NCI-H128 (cell line): ENCODE measurements around the gene GRK5.

ENCODE experiments used
- DNase-seq: peaks from one replicate; lab custom pipeline; 2025; ENCODE audit not compliant: unreplicated experiment; lab: John Stamatoyannopoulos, UW

The GRK5 gene

DNA sequence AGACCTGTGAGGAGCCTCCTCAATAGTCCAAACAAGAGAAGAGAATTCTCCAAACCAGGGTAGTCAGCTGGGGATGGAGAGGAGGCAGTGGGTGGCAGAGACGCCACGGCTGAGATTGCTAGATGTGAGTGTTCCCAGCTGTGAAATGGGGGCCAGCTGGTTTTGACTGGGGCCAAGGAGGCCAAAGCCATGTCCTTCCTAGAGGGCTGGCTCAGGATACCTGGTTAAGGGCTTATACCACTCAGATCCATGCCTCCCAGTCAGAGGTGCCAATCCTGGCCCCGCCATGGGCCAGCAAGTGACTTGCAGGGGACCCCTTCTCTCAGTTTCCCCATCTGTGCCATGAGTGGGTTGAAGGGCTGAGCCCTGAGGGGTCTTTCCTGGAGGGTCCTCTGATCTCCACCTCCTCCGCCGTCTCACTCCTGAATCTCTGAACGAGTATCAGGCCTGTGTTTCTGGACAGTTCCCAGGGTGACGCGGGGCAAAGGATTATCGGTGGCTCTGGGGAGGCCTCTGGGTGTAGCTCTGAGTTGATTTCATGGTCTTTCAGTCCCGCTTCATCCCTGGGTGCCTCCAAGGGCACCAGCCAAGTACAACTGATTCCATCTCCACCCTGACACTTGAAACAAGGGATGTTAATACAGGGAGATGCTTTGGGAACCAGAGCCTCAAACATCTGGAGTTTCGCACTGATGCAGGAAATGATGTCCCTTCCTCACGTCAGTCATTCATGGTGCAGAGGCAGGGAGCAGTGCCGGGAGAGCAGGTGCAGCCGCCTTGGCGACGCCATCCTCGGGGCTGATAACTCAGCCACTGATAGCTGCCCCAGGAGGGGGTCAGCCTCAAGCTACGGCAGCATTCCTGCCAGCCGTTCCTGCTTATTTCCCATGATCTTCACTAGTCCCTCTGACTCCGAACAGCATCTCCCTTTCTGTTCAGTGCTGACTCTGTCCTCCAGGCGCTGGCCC, 208.4 kb downstream of the GRK5 start:
- no peak for DNase-seq

DNA sequence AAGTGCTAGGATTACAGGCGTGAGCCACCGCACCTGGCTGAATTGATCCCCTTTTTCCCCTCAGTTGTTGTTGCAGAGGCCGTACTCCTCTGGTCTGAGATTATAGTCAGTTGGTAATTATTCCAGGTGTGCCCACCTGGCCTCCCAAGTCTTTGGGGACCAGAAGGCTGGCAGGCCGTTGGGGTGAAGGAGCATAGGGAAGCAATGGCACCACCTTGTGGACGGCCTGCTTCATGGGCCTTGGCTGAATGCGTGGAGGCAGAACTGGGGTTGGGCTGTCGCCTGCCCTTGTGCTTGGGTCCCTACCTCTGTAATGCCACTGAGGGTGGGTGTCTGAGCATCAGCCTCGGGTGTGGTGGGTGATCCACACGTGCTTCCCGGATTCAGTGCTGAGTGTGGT, 209.5 kb downstream of the GRK5 start:
- no peak for DNase-seq

DNA sequence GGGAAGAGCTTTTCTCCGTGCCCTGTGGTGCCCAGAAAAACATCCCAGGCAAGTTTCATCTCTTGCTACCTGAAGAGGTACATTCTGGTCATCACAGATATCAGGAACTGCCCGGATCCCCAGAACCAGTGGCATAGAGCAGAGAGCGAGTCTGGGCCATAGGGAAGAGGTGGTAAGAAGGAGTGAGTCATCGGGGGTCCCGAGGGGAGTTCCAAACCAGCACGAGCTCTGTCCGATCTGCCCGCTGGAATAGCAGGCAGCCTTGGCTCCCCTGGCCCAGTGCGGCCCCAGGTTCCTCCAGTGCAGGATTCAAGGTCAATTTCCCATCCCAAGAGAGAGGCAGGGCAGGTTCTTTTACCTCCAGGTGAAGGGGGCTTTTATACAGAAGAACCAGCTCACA, 210.5 kb downstream of the GRK5 start:
- DNase-seq, result no peak

DNA sequence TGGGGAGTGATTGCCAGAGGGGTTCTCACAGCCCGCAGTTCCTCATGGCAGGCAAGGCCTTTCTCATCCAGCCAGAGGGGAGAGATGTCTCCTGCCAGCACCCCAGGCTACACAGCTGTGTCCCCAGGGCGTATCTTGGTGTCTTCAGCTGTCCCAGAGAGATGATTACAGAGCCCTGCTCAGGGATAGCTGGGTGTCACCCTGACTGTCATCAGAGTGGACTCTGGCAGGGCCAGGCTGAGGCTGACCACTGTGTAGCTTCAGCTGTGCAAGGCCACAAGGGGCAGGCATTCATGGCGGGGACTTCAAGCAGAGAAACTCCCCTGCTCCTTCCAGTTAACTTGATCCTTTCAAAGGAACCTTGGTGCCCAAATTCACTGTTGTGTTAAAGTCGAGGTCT, 211.0 kb downstream of the GRK5 start:
- DNase-seq, result no peak

DNA sequence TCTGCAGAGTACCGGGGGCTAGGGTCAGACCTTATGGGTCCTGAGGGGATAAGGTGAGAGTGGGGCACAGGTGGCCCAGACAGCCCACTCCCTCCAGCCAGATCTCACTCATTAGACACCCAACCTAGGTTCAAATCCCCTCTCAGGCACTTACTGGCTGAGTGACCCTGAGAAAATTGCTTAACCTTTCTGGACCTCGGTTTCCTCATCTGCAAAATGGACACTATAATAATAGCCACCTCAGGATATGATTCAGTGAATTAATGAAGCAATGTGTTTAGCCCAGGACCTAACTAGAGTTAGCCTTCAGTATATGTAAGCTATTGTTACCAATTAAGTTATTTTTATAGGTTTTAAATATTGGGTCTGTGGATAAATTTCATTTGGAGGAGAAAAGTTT, 212.6 kb downstream of the GRK5 start:
- DNase-seq, result no peak

DNA sequence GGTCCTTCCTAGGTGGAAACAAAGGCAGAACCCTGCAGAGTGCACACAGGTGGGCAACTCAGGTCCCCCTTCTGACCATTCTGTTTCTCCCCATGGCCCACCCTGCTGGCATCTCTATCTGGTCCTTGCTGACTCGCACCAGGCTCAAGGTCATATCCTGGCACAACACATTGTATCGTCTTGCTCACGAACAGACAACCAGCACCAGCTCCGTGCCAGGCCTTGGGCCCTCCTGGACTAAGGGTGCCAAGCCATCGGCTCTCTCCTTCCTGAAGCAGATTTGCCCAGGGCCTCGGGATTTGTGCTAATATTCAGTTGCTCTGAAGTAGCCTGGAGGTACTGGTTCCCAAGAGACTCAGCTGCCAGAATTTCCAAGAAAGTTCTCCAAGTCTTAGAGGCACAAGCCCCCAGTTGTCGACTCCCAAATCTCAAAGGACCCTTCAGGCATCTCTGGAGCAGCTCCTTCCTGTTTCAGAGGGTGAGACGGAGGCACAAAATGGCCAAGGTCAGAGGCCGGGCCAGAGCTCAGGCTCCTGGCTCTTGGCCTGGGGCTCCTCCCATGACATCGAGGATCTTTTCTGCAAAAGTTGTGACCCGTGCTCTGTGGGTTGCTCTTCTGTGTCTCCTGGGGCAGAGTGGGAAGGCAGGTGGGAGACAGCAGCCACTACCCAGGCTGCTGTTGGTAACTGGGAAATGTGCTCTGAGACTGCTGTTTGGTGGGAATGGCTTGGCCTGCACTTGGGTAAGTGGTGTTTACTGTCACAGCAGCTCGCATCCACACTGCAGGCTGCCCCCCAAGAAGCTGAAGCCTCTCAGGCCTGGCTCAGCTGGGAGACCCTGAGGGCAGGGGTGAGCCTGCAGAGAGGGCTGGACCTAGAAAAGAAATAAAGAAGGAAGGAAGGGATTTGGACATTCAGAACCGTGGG, 213.8 kb downstream of the GRK5 start:
- no peak for DNase-seq

DNA sequence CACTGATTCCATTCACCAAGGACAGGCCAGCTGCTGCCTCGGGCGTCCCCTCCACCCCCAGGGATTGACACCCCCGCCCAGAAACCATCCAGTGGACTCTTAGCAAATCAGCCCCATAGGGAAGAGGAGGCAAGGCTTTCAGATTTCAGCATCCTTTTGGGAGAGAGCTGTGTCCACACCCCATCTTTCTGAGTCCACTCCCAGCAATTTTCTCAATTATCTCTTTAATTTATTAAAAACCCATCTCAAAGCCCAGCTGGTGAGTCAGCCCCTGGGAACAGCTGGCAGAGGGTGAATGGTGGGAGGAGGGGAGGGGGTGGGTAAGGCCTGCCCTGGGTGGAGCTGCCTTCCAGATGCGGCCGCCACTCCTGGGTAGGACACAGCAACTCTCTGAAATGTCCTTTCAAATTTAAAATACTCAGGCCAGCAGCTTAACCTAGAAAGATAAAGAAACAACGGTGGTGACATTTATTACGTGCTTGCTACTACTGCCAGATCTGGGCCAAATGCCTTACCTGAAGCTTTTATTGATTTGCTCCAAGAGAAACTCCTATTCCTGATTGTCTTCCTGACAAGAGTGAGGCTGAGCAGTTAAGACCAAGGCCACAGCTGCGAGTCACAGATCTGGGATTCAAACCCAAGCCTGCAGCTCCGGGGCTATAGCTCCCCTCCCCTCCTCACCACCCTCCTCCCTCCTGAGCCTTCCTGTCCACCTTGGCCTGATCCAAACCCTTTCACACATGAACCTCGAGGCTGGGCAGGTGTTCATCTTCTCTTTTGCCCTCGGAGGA, 214.7 kb downstream of the GRK5 start:
- no peak for DNase-seq

DNA sequence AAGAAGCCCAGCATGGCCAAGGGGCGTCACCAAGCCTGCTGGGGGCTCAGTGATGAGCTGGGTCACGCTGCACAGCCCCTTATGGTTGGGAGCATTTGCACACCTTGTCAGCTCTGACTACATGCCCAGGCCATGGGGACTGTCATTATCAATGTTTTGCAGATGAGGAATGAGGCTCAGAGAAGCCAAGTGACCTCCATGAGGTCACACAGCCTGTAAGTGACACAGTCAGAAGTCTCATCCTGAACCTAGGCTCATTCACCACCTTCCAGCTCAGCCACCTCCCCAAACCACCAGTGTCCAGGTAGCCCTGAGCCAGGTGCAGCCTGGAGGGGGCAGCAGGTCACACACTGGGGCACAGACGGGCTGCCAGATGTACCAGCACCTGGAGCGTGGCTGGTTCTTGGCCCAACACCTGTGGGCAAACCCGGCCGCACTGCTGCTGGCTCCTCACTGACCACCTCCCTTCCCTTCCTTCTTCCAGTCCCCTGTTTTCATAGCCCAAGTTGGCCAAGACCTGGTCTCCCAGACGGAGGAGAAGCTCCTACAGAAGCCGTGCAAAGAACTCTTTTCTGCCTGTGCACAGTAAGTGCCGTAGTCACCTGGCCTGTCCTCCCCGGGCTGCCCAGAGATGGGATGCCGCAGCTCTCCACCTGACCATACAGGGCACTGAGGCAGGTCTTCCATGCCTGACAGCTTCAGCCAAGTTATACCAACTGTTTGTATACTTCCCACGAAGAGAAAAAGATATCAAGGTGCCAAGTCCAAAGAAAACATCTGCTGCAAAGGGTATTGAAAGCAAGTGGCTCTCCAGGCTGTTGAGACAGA, 215.5 kb downstream of the GRK5 start:
- DNase-seq, result no peak

DNA sequence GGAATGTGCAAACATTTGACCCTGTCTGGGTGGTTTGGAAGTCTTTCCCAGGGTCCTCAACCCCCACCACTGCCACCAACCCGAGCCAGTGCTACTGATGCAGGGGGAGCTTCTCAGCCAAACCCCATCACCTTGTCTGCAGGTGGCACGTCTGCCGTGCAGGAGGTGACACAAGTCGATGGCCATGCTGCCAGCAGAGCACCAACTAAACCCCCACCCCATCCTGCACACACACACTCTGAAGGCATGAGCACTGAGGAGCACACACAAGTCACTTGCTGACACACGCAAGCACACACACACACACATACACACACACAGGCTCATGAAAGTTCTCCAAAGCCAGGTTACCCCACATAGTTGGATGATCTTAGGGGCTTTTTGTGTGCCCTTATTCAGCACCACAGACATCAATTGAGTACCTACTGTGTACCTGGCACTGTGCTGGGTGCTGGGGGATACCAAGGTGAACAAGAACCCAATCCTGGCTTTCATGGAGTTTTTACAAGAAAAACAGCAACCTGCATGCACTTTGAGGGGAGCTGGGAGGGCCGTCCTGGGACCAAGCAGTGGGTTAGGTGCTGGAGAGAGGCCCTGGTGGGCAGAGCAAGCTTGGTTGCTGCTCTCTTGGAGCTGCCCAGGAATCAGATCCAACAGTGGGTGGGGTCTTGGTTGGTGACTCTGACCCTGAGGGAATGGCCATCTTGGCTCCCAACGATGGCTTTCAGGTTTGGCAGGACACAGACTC, 216.3 kb downstream of the GRK5 start:
- DNase-seq, result no peak

DNA sequence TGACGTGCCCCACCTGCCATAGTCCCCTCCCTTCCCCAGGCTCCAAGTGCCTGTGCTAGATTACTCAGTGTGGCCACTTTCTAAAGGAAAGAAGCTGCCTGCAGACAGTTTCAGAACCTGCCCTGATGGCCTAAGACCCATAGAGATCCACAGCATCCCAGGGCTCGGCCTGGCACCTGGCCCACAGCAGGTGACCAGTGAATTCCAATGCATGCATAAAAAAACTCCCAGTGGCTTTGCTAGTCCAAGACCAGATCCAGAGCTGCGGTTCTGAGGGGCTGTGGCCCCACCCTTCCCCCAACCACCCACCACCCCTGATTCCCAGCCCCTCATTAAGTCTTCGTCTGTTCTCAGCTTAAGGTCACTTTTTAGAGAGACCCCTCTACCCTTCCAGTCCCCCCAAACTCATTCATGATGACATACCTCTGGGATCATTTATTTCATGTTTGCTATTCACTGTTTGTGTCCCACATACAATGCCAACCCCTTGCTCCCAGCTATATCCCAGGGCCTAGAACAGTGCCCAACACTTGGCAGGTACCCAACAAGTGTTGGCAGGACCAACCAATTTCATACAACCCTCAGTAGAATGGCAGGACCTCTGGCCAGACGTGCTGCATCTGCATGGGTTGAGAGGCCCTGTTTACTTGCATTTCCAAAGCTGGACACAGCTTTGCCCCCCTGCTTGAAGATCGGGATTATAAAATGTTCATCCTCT, 217.0 kb downstream of the GRK5 start:
- DNase-seq, result no peak

DNA sequence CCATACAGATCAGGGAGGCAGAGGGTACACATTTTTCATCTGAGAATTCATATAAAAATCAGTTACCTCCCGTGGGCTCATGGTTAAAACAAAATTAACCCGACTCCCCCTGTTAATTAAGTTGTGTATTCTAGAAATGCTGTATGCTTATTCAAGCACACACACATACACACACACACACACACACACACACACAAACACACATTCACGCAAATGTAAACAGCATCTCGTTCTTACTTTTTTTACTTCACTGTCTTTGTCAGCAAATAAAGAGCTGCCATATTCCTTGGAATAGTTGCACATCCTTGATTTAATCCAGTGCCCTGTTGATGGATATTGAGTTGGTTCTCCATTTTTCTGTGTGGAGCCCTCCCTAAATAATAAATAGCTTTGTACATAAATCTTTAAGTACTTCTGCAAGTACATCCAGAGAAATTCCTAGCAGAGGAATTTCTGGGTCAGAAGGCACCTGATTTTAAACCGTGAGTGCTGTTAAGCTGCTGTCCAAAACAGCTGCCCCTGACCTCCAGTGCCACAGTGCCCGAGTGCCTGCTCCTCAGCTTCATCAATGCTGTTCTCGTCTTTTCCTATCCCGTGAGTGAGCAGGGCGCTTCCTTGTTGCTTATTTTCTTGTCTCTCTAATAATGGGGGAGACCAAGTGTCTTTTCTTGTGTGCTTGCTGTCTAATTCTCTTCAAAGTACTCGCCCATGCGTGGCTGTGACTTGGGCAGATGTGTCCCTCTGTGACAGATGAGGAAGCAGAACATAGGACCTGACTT, 217.9 kb downstream of the GRK5 start:
- no peak for DNase-seq

DNA sequence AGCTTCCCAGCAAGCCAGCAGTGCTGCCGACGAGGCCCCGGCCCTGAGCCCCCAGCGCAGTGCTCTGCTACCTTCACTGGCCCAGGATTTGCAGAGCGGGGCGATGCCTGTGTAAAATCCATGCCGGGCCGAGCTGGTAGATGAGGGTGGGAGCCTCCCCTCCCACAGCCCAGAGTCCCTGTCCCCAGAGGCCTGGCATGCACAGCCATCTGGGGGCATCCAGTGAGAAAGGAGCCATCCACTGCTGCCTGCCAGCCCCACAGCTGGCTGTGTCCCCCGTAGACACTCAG, 218.5 kb downstream of the GRK5 start:
- DNase-seq, result no peak

DNA sequence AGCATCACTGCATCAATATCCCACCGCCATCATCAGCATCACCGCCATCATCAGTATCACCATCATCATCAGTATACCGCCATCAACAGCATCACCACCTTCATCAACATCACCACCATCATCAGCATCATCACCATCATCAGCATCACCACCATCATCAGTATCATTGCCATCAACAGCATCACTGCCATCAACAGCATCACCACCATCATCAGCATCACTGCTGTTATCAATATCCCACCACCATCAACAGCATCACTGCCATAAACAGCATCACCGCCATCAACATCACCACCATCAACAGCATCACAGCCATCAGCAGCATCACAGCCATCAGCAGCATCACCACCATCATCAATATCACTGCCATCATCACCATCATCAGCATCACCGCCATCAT, 219.3 kb downstream of the GRK5 start:
- DNase-seq, result no peak

DNA sequence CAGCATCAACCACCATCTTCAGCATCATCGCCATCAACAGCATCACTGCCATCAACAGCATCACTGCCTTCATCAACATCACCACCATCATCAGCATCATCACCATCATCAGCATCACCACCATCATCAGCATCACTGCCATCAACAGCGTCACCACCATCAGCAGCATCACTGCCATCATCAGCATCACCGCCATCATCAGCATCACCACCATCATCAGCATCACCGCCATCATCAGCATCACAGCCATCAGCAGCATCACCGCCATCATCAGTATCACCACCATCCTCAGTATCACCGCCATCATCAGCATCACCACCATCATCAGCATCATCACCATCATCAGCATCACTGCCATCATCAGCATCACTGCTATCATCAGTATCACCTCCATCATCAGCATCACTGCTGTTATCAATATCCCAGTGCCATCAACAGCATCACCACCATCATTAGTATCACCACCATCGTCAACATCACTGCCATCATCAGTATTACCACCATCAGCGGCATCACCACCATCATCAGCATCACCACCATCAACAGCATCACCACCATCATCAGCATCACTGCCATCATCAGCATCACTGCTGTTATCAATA, 220.0 kb downstream of the GRK5 start:
- no peak for DNase-seq

DNA sequence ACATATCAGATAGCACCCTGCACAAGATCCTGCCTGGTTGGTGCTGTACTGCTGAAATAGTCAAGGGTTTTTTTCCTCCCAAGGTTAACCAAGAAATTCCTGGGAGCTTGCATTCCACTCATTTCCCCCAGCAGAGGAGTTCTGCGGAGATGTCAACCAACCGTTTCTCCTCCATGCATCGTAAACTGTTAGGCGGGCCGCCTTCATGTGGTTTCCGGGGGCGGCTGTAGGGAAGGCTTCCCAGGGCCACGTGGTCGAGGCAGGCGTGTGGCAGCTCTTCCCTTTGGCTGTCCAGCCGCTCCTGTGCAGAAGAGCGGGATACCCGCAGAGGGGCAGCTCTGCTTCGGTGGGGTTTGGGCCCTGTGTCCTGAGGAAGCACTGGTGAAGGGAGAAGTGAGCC, 221.4 kb downstream of the GRK5 start:
- DNase-seq, result no peak

DNA sequence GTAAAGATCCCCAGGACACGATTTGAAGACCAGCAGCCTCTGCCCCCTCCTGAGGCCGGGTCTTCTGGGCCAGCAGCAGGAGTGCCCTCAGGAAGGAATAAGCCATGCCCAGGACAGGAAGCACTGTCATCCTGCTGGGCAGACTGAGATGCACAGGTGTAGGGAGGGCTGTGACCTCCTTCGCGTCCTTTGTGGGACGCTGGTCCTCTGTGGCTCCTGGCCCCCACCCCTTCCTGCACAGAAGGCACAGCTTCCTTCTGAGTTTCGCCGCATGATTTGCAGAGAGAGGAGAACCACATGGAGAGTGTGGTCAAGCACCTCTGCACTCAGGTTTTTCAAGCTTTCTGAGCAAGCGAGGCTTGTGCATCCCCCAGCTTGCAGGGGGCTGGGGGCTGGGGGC, 222.4 kb downstream of the GRK5 start:
- no peak for DNase-seq

DNA sequence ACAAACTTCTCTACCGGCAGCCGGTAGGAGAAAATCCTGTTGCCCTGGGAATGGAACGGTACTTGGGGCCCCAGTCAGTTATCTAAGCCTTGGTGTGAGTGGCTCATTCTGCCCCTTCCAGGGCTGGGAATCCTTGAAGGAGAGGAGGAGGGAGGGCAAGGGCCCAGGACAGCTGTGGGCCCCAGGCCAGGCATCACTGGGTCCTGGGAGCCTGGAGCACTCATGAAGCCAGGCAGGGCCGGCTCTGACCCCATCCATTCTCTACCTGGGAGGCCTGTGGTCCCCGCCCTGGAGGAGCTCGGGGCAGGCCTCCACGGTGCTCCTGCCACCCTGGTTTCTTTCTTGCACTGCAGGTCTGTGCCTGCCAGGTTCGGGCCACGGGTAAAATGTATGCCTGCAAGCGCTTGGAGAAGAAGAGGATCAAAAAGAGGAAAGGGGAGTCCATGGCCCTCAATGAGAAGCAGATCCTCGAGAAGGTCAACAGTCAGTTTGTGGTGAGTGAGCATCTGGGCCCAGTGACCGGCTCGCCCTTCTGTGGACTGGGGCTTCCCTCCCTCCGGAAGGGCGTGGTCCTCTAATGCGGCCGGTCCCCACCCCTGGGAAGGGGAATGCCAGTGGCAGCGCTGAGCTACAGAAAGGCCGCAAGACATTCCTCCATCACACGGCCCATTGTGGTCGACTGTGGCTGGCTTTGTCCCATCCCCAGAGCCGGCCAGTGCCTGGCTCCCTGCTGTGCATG, 223.8 kb downstream of the GRK5 start:
- DNase-seq, result no peak
